ENCODE results near the gene ELP4. TPM values are rescaled to one million over a fixed set of nuclear protein-coding genes. Genes with fewer than 3 reads are reported as not detected.
"Not testable (repeated sequence)": the region's sequence is repeated elsewhere in the genome, so short reads cannot be mapped to it uniquely, and the experiment has no call there.

The ELP4 gene
- total and polyA plus RNA-seq, 3 donors from 2014 or later: 28.0 to 29.7 (median 29.1) TPM

GRCh38 chr11:31687861-31688260, 178.3 kb downstream of the ELP4 start:
- no peaks in the 10 kb centered on the region for H3K9me3 ChIP-seq
- WGBS, 2 donors: 89 to 90% methylated on average over 4 of the region's 4 CpGs
- intact Hi-C loops (cut with DNase I; ENCODE audit: low total_unique reads): no loop called here

DNA sequence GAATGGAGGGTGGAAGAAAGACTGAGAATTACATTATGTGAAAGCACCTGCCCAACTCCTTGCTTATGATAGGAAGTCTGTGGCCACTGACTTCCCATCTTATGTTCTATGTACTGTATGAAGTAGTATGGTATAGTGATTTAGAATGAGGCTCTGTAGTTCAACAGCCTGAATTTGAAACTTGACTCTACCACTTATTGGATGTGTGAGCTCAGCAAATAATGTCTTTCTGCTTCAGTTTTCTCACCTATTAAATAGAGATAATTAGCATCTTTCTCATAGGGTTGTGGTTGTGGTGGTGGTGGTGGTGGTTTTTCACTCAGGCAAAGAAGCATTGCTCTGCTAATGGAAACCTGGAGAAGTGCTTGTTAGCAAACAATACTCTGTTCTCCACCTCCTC, 180.0 kb downstream of the ELP4 start:
- no peak for DNase-seq

More at GRCh38 chr11:31687861-31688260, 178.3 kb downstream of the ELP4 start:
- no peak for TF ChIP-seq POLR2A (IDR thresholded peaks at IDR 0.05)
- TF ChIP-seq CTCF (IDR thresholded peaks at IDR 0.05): no peak
- Histone ChIP-seq H3K36me3 (ENCODE audit: low read depth, missing control alignments) (no peaks in the 10 kb centered on the region), H3K4me3 (no peak overlapping the region), H3K27me3 (no peaks in the 10 kb centered on the region), H3K4me1 (no peaks in the 10 kb centered on the region), H3K27ac (no peak overlapping the region)
- DNase-seq: no peak

DNA sequence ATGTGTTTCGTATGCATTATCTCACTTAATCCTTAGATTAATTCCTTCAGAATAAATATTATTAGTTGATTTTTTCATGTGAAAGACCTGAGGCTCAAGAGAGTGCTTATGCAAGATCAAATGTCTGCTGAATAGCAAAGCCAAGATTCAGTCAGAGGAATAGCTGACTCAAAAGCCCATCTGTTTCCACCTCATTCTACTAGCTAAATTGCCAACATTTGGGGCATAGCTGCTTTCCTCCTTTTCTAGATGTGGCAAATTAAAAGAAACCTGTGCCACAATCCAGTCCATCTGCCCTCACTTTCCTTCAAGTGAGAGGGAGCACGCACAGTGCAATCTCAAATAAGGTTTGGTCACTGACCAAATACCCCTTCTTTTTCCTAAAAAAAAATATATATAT, 180.5 kb downstream of the ELP4 start:
- intact Hi-C loops (cut with DNase I; ENCODE audit: low total_unique reads): no loop called here
- TF ChIP-seq CTCF (IDR thresholded peaks at IDR 0.05) (no peak), POLR2A (IDR thresholded peaks at IDR 0.05) (no peak)
- Histone ChIP-seq H3K27me3 (no peaks in the 10 kb centered on the region), H3K4me1 (no peaks in the 10 kb centered on the region), H3K36me3 (ENCODE audit: low read depth, missing control alignments) (no peaks in the 10 kb centered on the region), H3K4me3 (no peak overlapping the region), H3K27ac (no peak overlapping the region), H3K9me3 (no peaks in the 10 kb centered on the region)
- 91 to 96% methylated on average over 2 of the region's 2 CpGs for WGBS, 2 donors
- DNase-seq: no peak

More for the DNA sequence above, 180.0 kb downstream of the ELP4 start:
- H3K27ac ChIP-seq: no peak overlapping the region
- H3K4me1 ChIP-seq: no peaks in the 10 kb centered on the region
- H3K36me3 ChIP-seq (ENCODE audit: low read depth, missing control alignments): no peaks in the 10 kb centered on the region
- H3K4me3 ChIP-seq: no peak overlapping the region
- intact Hi-C loops (cut with DNase I; ENCODE audit: low total_unique reads): no loop called here
- TF ChIP-seq POLR2A (IDR thresholded peaks at IDR 0.05) (no peak), CTCF (IDR thresholded peaks at IDR 0.05) (no peak)
- H3K9me3 ChIP-seq: no peaks in the 10 kb centered on the region
- H3K27me3 ChIP-seq: no peaks in the 10 kb centered on the region

GRCh38 chr11:31690516-31690915, 180.9 kb downstream of the ELP4 start:
- 69 to 72% methylated on average over 2 of the region's 2 CpGs for WGBS, 2 donors
- no peaks in the 10 kb centered on the region for H3K27me3 ChIP-seq
- H3K27ac ChIP-seq: no peak overlapping the region
- no peak overlapping the region for H3K4me3 ChIP-seq
- intact Hi-C loops (cut with DNase I; ENCODE audit: low total_unique reads): no loop called here
- no peaks in the 10 kb centered on the region for H3K36me3 ChIP-seq (ENCODE audit: low read depth, missing control alignments)
- no peaks in the 10 kb centered on the region for H3K9me3 ChIP-seq
- TF ChIP-seq CTCF (IDR thresholded peaks at IDR 0.05) (no peak), POLR2A (IDR thresholded peaks at IDR 0.05) (no peak)
- no peaks in the 10 kb centered on the region for H3K4me1 ChIP-seq
- DNase-seq: no peak

GRCh38 chr11:31692466-31692865, 182.9 kb downstream of the ELP4 start:
- Histone ChIP-seq H3K36me3 (ENCODE audit: low read depth, missing control alignments) (no peaks in the 10 kb centered on the region), H3K4me3 (no peak overlapping the region), H3K27ac (no peak overlapping the region), H3K4me1 (no peaks in the 10 kb centered on the region), H3K9me3 (no peaks in the 10 kb centered on the region), H3K27me3 (no peaks in the 10 kb centered on the region)
- intact Hi-C loops (cut with DNase I; ENCODE audit: low total_unique reads): no loop called here
- WGBS, 2 donors: 80 to 95% methylated on average over 2 of the region's 2 CpGs
- TF ChIP-seq CTCF (IDR thresholded peaks at IDR 0.05) (no peak), POLR2A (IDR thresholded peaks at IDR 0.05) (no peak)
- no peak for DNase-seq

DNA sequence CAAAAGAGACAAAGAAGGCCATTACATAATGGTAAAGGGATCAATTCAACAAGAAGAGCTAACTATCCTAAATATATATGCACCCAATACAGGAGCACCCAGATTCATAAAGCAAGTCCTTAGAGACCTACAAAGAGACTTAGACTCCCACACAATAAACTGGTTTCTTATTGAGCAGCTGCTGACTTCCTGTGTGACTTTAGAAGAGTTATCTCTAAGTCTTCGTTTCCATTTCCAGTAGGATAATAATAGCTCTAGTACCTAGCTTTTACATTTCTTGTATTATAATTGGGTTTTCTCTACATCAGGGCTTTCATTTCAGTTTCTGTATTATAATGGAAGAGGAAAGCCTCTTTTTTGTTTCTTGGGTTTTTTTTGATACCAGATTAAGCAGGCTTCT, 187.5 kb downstream of the ELP4 start:
- H3K36me3 ChIP-seq (ENCODE audit: low read depth, missing control alignments); H3K9me3 ChIP-seq; H3K27me3 ChIP-seq; DNase-seq; intact Hi-C loops (cut with DNase I; ENCODE audit: low total_unique reads); H3K4me3 ChIP-seq; H3K4me1 ChIP-seq; H3K27ac ChIP-seq: not testable (repeated sequence)
- 75 to 84% methylated on average over 1 of the region's 1 CpG for WGBS, 2 donors
